Breast epithelium (tissue), 4 donors: ENCODE results near the gene EID2. TPM values are rescaled to one million over a fixed set of nuclear protein-coding genes. Genes with fewer than 3 reads are reported as not detected.

Experiments used
- DNase-seq, 2 donors: peaks; one replicate each; pipeline ENCODE4 v3.0.0-alpha.2; 2019; ENCODE audit warnings: low spot score in 2 of 2
- H3K27ac ChIP-seq, 2 donors: fragments of 200-600 bp; sonication (generic) in 1 of 2; one replicate each; pipeline ENCODE4 v1.5.1; 2016 to 2019; ENCODE audit warnings: mild to moderate bottlenecking in 1 of 2
- H3K27me3 ChIP-seq, 2 donors: fragments of 200-600 bp; sonication (generic) in 1 of 2; one replicate each; pipeline versions ENCODE4 v1.5.1 to v1.6.0; 2017 to 2019; ENCODE audit warnings: control low read depth in 1 of 2, mild to moderate bottlenecking in 1 of 2
- H3K36me3 ChIP-seq: fragments of 200-600 bp; one replicate; pipeline ENCODE4 v1.5.1; 2019
- H3K4me1 ChIP-seq, 2 donors: fragments of 200-600 bp; sonication (generic); one replicate each; pipeline ENCODE4 v1.5.1; 2016 to 2019; ENCODE audit warnings: control low read depth in 1 of 2
- H3K4me3 ChIP-seq, 3 donors: fragments of 200-600 bp; sonication (generic); 1 replicate in 2 of 3; 2 replicates in 1 of 3; pipeline ENCODE4 v1.5.1; 2016 to 2019; ENCODE audit warnings: mild to moderate bottlenecking in 3 of 3, moderate library complexity in 2 of 3
- H3K9me3 ChIP-seq, 2 donors: fragments of 200-600 bp; sonication (generic) in 1 of 2; one replicate each; pipeline ENCODE4 v1.5.1; 2016 to 2019; ENCODE audit warnings: control low read depth in 1 of 2
- CTCF ChIP-seq, 3 donors: fragments of 450-650 bp; IDR thresholded peaks; one replicate each; pipeline ENCODE4 v1.5.1; 2016 to 2017; ENCODE audit warnings: antibody characterized with exemption in 3 of 3, mild to moderate bottlenecking in 3 of 3, moderate library complexity in 3 of 3
- POLR2A ChIP-seq: fragments of 450-650 bp; IDR thresholded peaks from one replicate; pipeline ENCODE4 v1.6.1; 2016; ENCODE audit warnings: antibody characterized with exemption, mild to moderate bottlenecking, moderate library complexity
- POLR2AphosphoS5 ChIP-seq, 3 donors: sonication (generic); formaldehyde crosslinking; IDR thresholded peaks; one replicate each; pipeline ENCODE4 v1.6.1; 2017; ENCODE audit warnings: antibody characterized with exemption in 3 of 3
- intact Hi-C: fragments of 100-400 bp; cut with DNase I; formaldehyde crosslinking; loops from one replicate; pipeline ENCODE4 v1.15.1; 2023; ENCODE audit warnings: low total_unique reads
- total RNA-seq, 3 donors: library from RNA; depleted of rRNA; stranded (reverse); fragments of >200 nt; gene quantifications; one replicate each; pipeline ENCODE4 v1.1.0, GENCODE V29; 2016

Gene EID2
- 10 to 100 TPM; 13.0 to 14.7 (median 13.4) TPM for total RNA-seq

- DNase-seq, result peak; percentile 91 to 97
- intact Hi-C loops, result no loop called here
- H3K4me3 ChIP-seq, result peak within 1 kb of the TSS; percentile 66 to 83 (median 74)
- peak within 1 kb of the TSS; percentile 93 to 94 for H3K27ac ChIP-seq
- TF ChIP-seq CTCF (IDR thresholded peaks at IDR 0.05) (peak; percentile 67 to 89 (median 77)), POLR2AphosphoS5 (IDR thresholded peaks at IDR 0.05) (peak; percentile 70 to 90 (median 87)), POLR2A (peak; percentile 58)
- H3K27me3 ChIP-seq, result no peaks in the 10 kb centered on the region
- no peaks in the 10 kb centered on the region for H3K9me3 ChIP-seq
- H3K36me3 ChIP-seq, result no peaks in the 10 kb centered on the region
- H3K4me1 ChIP-seq, result peaks cover 0 to 10% of the 10 kb centered on the region in 2 donors
Observed at GRCh38 chr19:39539518-39540332, at the start of gene EID2. TSS of gene EID2 (minus strand) at chr19:39540161. CDS start at chr19:39540079, 82 bp downstream.

GRCh38 chr19:39588066-39588465 is 48.1 kb upstream of the EID2 start:
- Histone ChIP-seq H3K4me1 (no peaks in the 10 kb centered on the region), H3K4me3 (no peak overlapping the region), H3K27ac (no peak overlapping the region), H3K36me3 (no peaks in the 10 kb centered on the region), H3K9me3 (no peaks in the 10 kb centered on the region), H3K27me3 (peaks cover 0 to 3% of the 10 kb centered on the region in 2 donors)
- intact Hi-C loops, result no loop called here
- TF ChIP-seq CTCF (IDR thresholded peaks at IDR 0.05), result no peak
- no peak for TF ChIP-seq POLR2AphosphoS5 (IDR thresholded peaks at IDR 0.05)
- TF ChIP-seq POLR2A, result no peak
- DNase-seq, result no peak

- H3K9me3 ChIP-seq, result no peaks in the 10 kb centered on the region
- H3K36me3 ChIP-seq, result no peaks in the 10 kb centered on the region
- H3K27ac ChIP-seq, result no peak overlapping the region
- DNase-seq, result no peak
- H3K4me3 ChIP-seq, result no peak overlapping the region
- no peak for TF ChIP-seq CTCF (IDR thresholded peaks at IDR 0.05)
- TF ChIP-seq POLR2AphosphoS5 (IDR thresholded peaks at IDR 0.05), result no peak
- no peak for TF ChIP-seq POLR2A
- intact Hi-C loops, result no loop called here
- H3K27me3 ChIP-seq, result peaks cover 0 to 3% of the 10 kb centered on the region in 2 donors
- H3K4me1 ChIP-seq, result no peaks in the 10 kb centered on the region
Observed at GRCh38 chr19:39587496-39587895, 47.5 kb upstream of the EID2 start.

GRCh38 chr19:39582891-39583625 is 43.1 kb upstream of the EID2 start:
- Histone ChIP-seq H3K27ac (no peak overlapping the region), H3K4me3 (no peak overlapping the region), H3K9me3 (no peaks in the 10 kb centered on the region), H3K4me1 (no peaks in the 10 kb centered on the region), H3K27me3 (peaks cover 0 to 3% of the 10 kb centered on the region in 2 donors), H3K36me3 (no peaks in the 10 kb centered on the region)
- TF ChIP-seq CTCF (IDR thresholded peaks at IDR 0.05) (no peak), POLR2AphosphoS5 (IDR thresholded peaks at IDR 0.05) (no peak), POLR2A (no peak)
- intact Hi-C loops, result no loop called here
- DNase-seq, result no peak

GRCh38 chr19:39582442-39582841 is 42.5 kb upstream of the EID2 start:
- H3K4me3 ChIP-seq, result no peak overlapping the region
- intact Hi-C loops, result no loop called here
- TF ChIP-seq CTCF (IDR thresholded peaks at IDR 0.05) (no peak), POLR2A (no peak), POLR2AphosphoS5 (IDR thresholded peaks at IDR 0.05) (no peak)
- no peak overlapping the region for H3K27ac ChIP-seq
- no peaks in the 10 kb centered on the region for H3K9me3 ChIP-seq
- peaks cover 0 to 3% of the 10 kb centered on the region in 2 donors for H3K27me3 ChIP-seq
- no peak for DNase-seq
- H3K36me3 ChIP-seq, result no peaks in the 10 kb centered on the region
- no peaks in the 10 kb centered on the region for H3K4me1 ChIP-seq
